H1 (cell line): ENCODE results near the gene IGSF9. TPM values are rescaled to one million over a fixed set of nuclear protein-coding genes. Genes with fewer than 3 reads are reported as not detected.

Experiments
- CTCF ChIA-PET: fragments of 300-600 bp; sonication (Branson Sonifier 250); formaldehyde crosslinking; loops from one replicate; lab custom pipeline; 2021; ENCODE audit not compliant: partially characterized antibody; lab: Charles Lee
- POLR2A ChIA-PET: fragments of 300-600 bp; sonication (Branson Sonifier 250); formaldehyde crosslinking; loops from one replicate; lab custom pipeline; 2021; ENCODE audit warnings: inconsistent platforms; ENCODE audit not compliant: partially characterized antibody; lab: Charles Lee
- DNase-seq, 2 experiments: peaks; one replicate each; pipeline versions ENCODE4 v3.0.0 to v3.0.0-alpha.2; 2010 to 2022; ENCODE audit warnings: low spot score in 2 of 2, low read depth in 1 of 2, mixed read lengths in 1 of 2
- FAIRE-seq: peaks from 2 replicates; lab custom pipeline; 2011; peaks lifted over from hg19 to GRCh38; lab: Jason Lieb, UNC
- H2AFZ ChIP-seq: 2 replicates; pipeline ENCODE4 v1.8.1; 2012; ENCODE audit warnings: low read length, inconsistent platforms
- H2AK5ac ChIP-seq: 2 replicates; pipeline ENCODE4 v1.6.1; 2013; ENCODE audit warnings: low read depth, low read length
- H2BK120ac ChIP-seq: replicated peaks from 2 replicates; pipeline ENCODE3; 2013; ENCODE audit warnings: low read depth, low read length, inconsistent platforms
- H2BK12ac ChIP-seq: 2 replicates; pipeline ENCODE4 v1.6.1; 2013; ENCODE audit warnings: low read depth, low read length
- H2BK15ac ChIP-seq: 2 replicates; pipeline ENCODE4 v1.6.1; 2013; ENCODE audit warnings: low read length
- H2BK20ac ChIP-seq: 2 replicates; pipeline ENCODE4 v1.6.1; 2013; ENCODE audit warnings: low read length
- H2BK5ac ChIP-seq: 2 replicates; pipeline ENCODE4 v1.6.1; 2013; ENCODE audit warnings: low read depth, low read length
- H3K14ac ChIP-seq: 2 replicates; pipeline ENCODE4 v1.6.1; 2013; ENCODE audit warnings: inconsistent platforms; ENCODE audit not compliant: insufficient read length
- H3K18ac ChIP-seq: 2 replicates; pipeline ENCODE4 v1.6.1; 2013; ENCODE audit warnings: low read length; ENCODE audit errors: extremely low read depth
- H3K23ac ChIP-seq: 2 replicates; pipeline ENCODE4 v1.6.1; 2013; ENCODE audit warnings: inconsistent platforms; ENCODE audit not compliant: insufficient read length
- H3K23me2 ChIP-seq: 2 replicates; pipeline ENCODE4 v1.6.1; 2013; ENCODE audit warnings: low read depth, low read length
- H3K27ac ChIP-seq: 2 replicates; pipeline ENCODE4 v1.6.1; 2011; ENCODE audit warnings: low read depth, low read length, inconsistent platforms
- H3K27me3 ChIP-seq, 4 experiments: replicated peaks in 1 of 4; 1 replicate in 1 of 4; 2 replicates in 3 of 4; pipeline versions ENCODE4 v1.6.1 to v1.8.1; 2011 to 2013; ENCODE audit warnings: low read length in 3 of 4, mild to moderate bottlenecking in 3 of 4, inconsistent platforms in 2 of 4, mixed read lengths in 2 of 4, moderate library complexity in 1 of 4; ENCODE audit not compliant: control insufficient read depth in 3 of 4, insufficient read depth in 3 of 4; ENCODE audit errors: extremely low read depth in 1 of 4
- H3K36me3 ChIP-seq, 4 experiments: 2 replicates each; pipeline versions ENCODE4 v1.6.1 to v1.8.1; 2011 to 2013; ENCODE audit warnings: mild to moderate bottlenecking in 4 of 4, low read length in 3 of 4, moderate library complexity in 2 of 4, control low read depth in 1 of 4, inconsistent platforms in 1 of 4; ENCODE audit not compliant: insufficient read depth in 4 of 4, control insufficient read depth in 2 of 4
- H3K4ac ChIP-seq: replicated peaks from 2 replicates; pipeline ENCODE3; 2013; ENCODE audit warnings: low read length, low read depth, mixed read lengths, inconsistent platforms; ENCODE audit not compliant: insufficient read length
- H3K4me1 ChIP-seq, 4 experiments: replicated peaks in 1 of 4; 1 replicate in 1 of 4; 2 replicates in 3 of 4; pipeline versions ENCODE4 v1.6.1 to v1.8.1; 2011 to 2013; ENCODE audit warnings: low read length in 3 of 4, inconsistent platforms in 2 of 4, mixed read lengths in 1 of 4; ENCODE audit not compliant: insufficient read depth in 4 of 4, control insufficient read depth in 3 of 4
- H3K4me2 ChIP-seq, 2 experiments: 2 replicates each; pipeline versions ENCODE4 v1.6.1 to v1.8.1; 2011 to 2013; ENCODE audit warnings: low read depth in 2 of 2, low read length in 2 of 2, control low read depth in 1 of 2, inconsistent platforms in 1 of 2, mild to moderate bottlenecking in 1 of 2; ENCODE audit not compliant: insufficient read depth in 1 of 2
- H3K4me3 ChIP-seq, 4 experiments: fragments of 200-600, 300-600 bp in 1 of 4; sonication (generic), shearing (Covaris generic), sonication (Bioruptor Twin) in 1 of 4; 2 replicates each; pipeline versions ENCODE4 v1.5.1 to v1.8.1; 2011 to 2016; ENCODE audit warnings: low read length in 4 of 4, low read depth in 3 of 4, control low read depth in 2 of 4, inconsistent platforms in 2 of 4, mild to moderate bottlenecking in 2 of 4, mixed read lengths in 1 of 4, moderate library complexity in 1 of 4; ENCODE audit not compliant: insufficient read depth in 2 of 4; ENCODE audit errors: extremely low read depth in 1 of 4
- H3K56ac ChIP-seq: replicated peaks from 2 replicates; pipeline ENCODE3; 2013; ENCODE audit warnings: low read depth, mild to moderate bottlenecking, mixed read lengths, low read length, inconsistent platforms; ENCODE audit not compliant: insufficient read length
- H3K79me1 ChIP-seq: 2 replicates; pipeline ENCODE4 v1.6.1; 2013; ENCODE audit warnings: low read depth, low read length, control low read depth
- H3K79me2 ChIP-seq, 2 experiments: 2 replicates each; pipeline versions ENCODE4 v1.6.1 to v1.8.1; 2012 to 2013; ENCODE audit warnings: low read length in 2 of 2, mild to moderate bottlenecking in 2 of 2, inconsistent platforms in 1 of 2; ENCODE audit not compliant: insufficient read depth in 2 of 2, control insufficient read depth in 1 of 2
- H3K9ac ChIP-seq, 4 experiments: replicated peaks in 1 of 4; 1 replicate in 1 of 4; 2 replicates in 3 of 4; pipeline versions ENCODE4 v1.6.1 to v1.8.1; 2011 to 2013; ENCODE audit warnings: low read depth in 3 of 4, low read length in 3 of 4, control low read depth in 2 of 4, mild to moderate bottlenecking in 2 of 4, moderate library complexity in 2 of 4, inconsistent platforms in 1 of 4; ENCODE audit errors: extremely low read depth in 1 of 4
- H3K9me3 ChIP-seq, 2 experiments: 2 replicates each; pipeline versions ENCODE4 v1.6.1 to v1.8.1; 2012 to 2013; ENCODE audit warnings: mild to moderate bottlenecking in 2 of 2, moderate library complexity in 2 of 2, control low read depth in 1 of 2, inconsistent platforms in 1 of 2, low read depth in 1 of 2, low read length in 1 of 2, mixed read lengths in 1 of 2; ENCODE audit not compliant: insufficient read depth in 2 of 2
- H4K20me1 ChIP-seq, 2 experiments: replicated peaks in 1 of 2; 2 replicates each; pipeline versions ENCODE3 to v1.8.1; 2011 to 2013; ENCODE audit warnings: inconsistent platforms in 2 of 2, low read length in 2 of 2, mild to moderate bottlenecking in 1 of 2; ENCODE audit not compliant: insufficient read depth in 2 of 2, control insufficient read depth in 1 of 2
- H4K5ac ChIP-seq: 2 replicates; pipeline ENCODE4 v1.6.1; 2013; ENCODE audit warnings: low read length, low read depth, mixed read lengths, inconsistent platforms; ENCODE audit not compliant: insufficient read length
- H4K8ac ChIP-seq: 2 replicates; pipeline ENCODE4 v1.8.0; 2013; ENCODE audit warnings: mild to moderate bottlenecking, moderate library complexity, low read length, inconsistent platforms; ENCODE audit not compliant: insufficient read depth; ENCODE audit errors: extremely low read depth
- H4K91ac ChIP-seq: replicated peaks from 2 replicates; pipeline ENCODE3; 2013; ENCODE audit warnings: low read length, mixed read lengths, inconsistent platforms; ENCODE audit not compliant: insufficient read length
- ASH2L ChIP-seq: fragments of 200-600, 300-600 bp; sonication (generic); IDR thresholded peaks from one replicate; pipeline ENCODE4 v1.7.1; 2017; ENCODE audit warnings: low read length
- BCL11A ChIP-seq, 2 experiments: IDR thresholded peaks; one replicate each; pipeline ENCODE4 v1.6.1; 2011; ENCODE audit warnings: low read depth in 2 of 2, low read length in 2 of 2, mild to moderate bottlenecking in 2 of 2
- CHD1 ChIP-seq: IDR thresholded peaks from 2 replicates; pipeline ENCODE4 v1.6.1; 2012; ENCODE audit warnings: low read depth, low read length, improper control_type of control experiment
- HDAC2 ChIP-seq, 2 experiments: fragments of 300-600 bp in 1 of 2; sonication (generic) in 1 of 2; IDR thresholded peaks; 2 replicates each; pipeline ENCODE4 v1.6.1; 2011 to 2012; ENCODE audit warnings: low read depth in 2 of 2, low read length in 2 of 2, mild to moderate bottlenecking in 2 of 2, moderate library complexity in 2 of 2, borderline replicate concordance in 1 of 2, inconsistent platforms in 1 of 2
- KDM4A ChIP-seq: IDR thresholded peaks from one replicate; pipeline ENCODE4 v1.7.1; 2012; ENCODE audit warnings: low read depth, mild to moderate bottlenecking, moderate library complexity, low read length, inconsistent platforms; ENCODE audit not compliant: severe bottlenecking
- KDM5A ChIP-seq: fragments of 200-600 bp; IDR thresholded peaks from 2 replicates; pipeline ENCODE4 v1.7.1; 2012; ENCODE audit warnings: mild to moderate bottlenecking, low read length, inconsistent platforms, mixed read lengths
- MAX ChIP-seq: IDR thresholded peaks from 2 replicates; pipeline ENCODE4 v1.6.1; 2012; ENCODE audit warnings: inconsistent platforms
- POLR2A ChIP-seq, 2 experiments: IDR thresholded peaks; 1 replicate in 1 of 2; 2 replicates in 1 of 2; pipeline ENCODE4 v1.6.1; 2011; ENCODE audit warnings: low read depth in 2 of 2, low read length in 2 of 2, mild to moderate bottlenecking in 2 of 2; ENCODE audit errors: control extremely low read depth in 1 of 2
- RAD21 ChIP-seq, 2 experiments: IDR thresholded peaks in 1 of 2; conservative IDR thresholded peaks in 1 of 2; 2 replicates each; pipeline ENCODE4 v1.6.1; 2011; ENCODE audit warnings: low read depth in 2 of 2, low read length in 2 of 2, improper control_type of control experiment in 1 of 2, inconsistent platforms in 1 of 2, mild to moderate bottlenecking in 1 of 2, moderate library complexity in 1 of 2
- RXRA ChIP-seq: IDR thresholded peaks from 2 replicates; pipeline ENCODE4 v1.6.1; 2011; ENCODE audit warnings: low read depth, mild to moderate bottlenecking, low read length, moderate library complexity; ENCODE audit not compliant: insufficient read depth
- WGBS, 2 experiments: shearing (Covaris generic) in 1 of 2; methylation state at CpG; one replicate each; pipeline versions ENCODE4 v1.1.6 to v1.1.7; 2013 to 2015; ENCODE audit warnings: low lambda C conversion rate in 2 of 2, mixed read lengths in 2 of 2, inconsistent platforms in 1 of 2, low coverage in 1 of 2, missing lambda C conversion rate in 1 of 2; ENCODE audit not compliant: insufficient replicate concordance in 2 of 2, insufficient coverage in 1 of 2, insufficient read length in 1 of 2; ENCODE audit errors: extremely low coverage in 1 of 2, missing lambda C conversion rate in 1 of 2; 5-methylcytosine and 5-hydroxymethylcytosine counted together
- polyA plus RNA-seq, 7 experiments: library from polyadenylated mRNA; depleted of rRNA in 3 of 7; stranded (reverse) in 5 of 7; unstranded in 2 of 7; fragments of >200 nt in 5 of 7; fragments of 200-250 nt in 2 of 7; gene quantifications; 1 replicate in 5 of 7; 2 replicates in 1 of 7; 4 replicates in 1 of 7; pipeline versions ENCODE4 v1.2.1 to v1.2.3, GENCODE V29; 2011 to 2013; ENCODE audit warnings: missing spikeins in 2 of 7, mixed read lengths in 2 of 7
- total RNA-seq: library from RNA; stranded (reverse); fragmentation: NEBNext Ultra II Directional; extraction: Animal tissue kit (Norgen Biotek cat#: 25700); gene quantifications from 2 replicates; pipeline ENCODE4 v1.2.1, GENCODE V29; 2021

Gene IGSF9
- total and polyA plus RNA-seq, 2 of the 8 experiments (the other 6 are each of a cell fraction or from before 2014, with no cell fraction given): 10.9 to 28.1 TPM

- Histone ChIP-seq H3K79me1 (peaks cover 2% of the 10 kb centered on the region; the same call in 1 of the 2 replicates), H4K8ac (no peak overlapping the region), H3K56ac (no peak overlapping the region), H3K79me2 (peaks cover 3 to 12% of the 10 kb centered on the region in 2 experiments; a peak in 2 of 4 replicates), H2AK5ac (no peak overlapping the region), H3K23ac (no peak overlapping the region), H4K5ac (no peak overlapping the region), H3K9me3 (no peaks in the 10 kb centered on the region), H3K9ac (no peak overlapping the region), H3K18ac (no peak overlapping the region), H2BK5ac (no peak overlapping the region), H2BK120ac (no peak overlapping the region), H3K14ac (no peak overlapping the region), H4K91ac (no peak overlapping the region), H3K36me3 (peaks cover 0 to 12% (median 4%) of the 10 kb centered on the region in 4 experiments; a peak in 7 of 8 replicates), H2AFZ (no peak overlapping the region), H2BK12ac (no peak overlapping the region), H3K4me3 (no peak overlapping the region), H3K27me3 (no peaks in the 10 kb centered on the region), H3K23me2 (peaks cover 7% of the 10 kb centered on the region; the same call in 1 of the 2 replicates), H3K4me2 (no peak overlapping the region), H4K20me1 (no peaks in the 10 kb centered on the region), H3K4me1 (peaks cover 0 to 24% (median 18%) of the 10 kb centered on the region in 4 experiments; a peak in 6 of 7 replicates), H2BK15ac (no peak overlapping the region), H3K27ac (no peak overlapping the region; the same call in 1 of the 2 replicates), H3K4ac (no peak overlapping the region), H2BK20ac (no peak overlapping the region)
- TF ChIP-seq POLR2A (IDR thresholded peaks at IDR 0.05; ENCODE audit: control extremely low read depth in 1 of 2, low read depth in 2 of 2, low read length in 2 of 2): no peak
- no peak for TF ChIP-seq RXRA
- TF ChIP-seq ASH2L: no peak
- TF ChIP-seq CHD1: no peak
- no peak for TF ChIP-seq MAX
- TF ChIP-seq HDAC2 (IDR thresholded peaks at IDR 0.05; ENCODE audit: borderline replicate concordance in 1 of 2, low read depth in 2 of 2, low read length in 2 of 2): no peak
- no peak for TF ChIP-seq RAD21 (IDR thresholded peaks at IDR 0.05 in 1 of 2, conservative IDR thresholded peaks at IDR 0.05 in 1 of 2; ENCODE audit: low read depth in 2 of 2, low read length in 2 of 2)
- no peak for TF ChIP-seq KDM4A
- no peak for TF ChIP-seq BCL11A (IDR thresholded peaks at IDR 0.05; ENCODE audit: low read depth in 2 of 2, low read length in 2 of 2)
- TF ChIP-seq KDM5A: no peak
- FAIRE-seq: no peak
- ChIA-PET POLR2A (interaction anchor here (0.8 to 6.0 kb wide), 5 partner anchors 10 to 87 kb away, joined by 3 to 41 read pairs (median 4); no protein-coding TSS in a partner anchor), CTCF (interaction anchor here (0.7 to 35.5 kb wide), 11 partner anchors 8 to 146 kb away, joined by 3 to 696 read pairs (median 5); partner anchors contain the start of genes IGSF9 and SLAMF9)
- 92% methylated on average over 11 of the region's 11 CpGs; no CpG with 5 or more reads in 1 of the 2 experiments for WGBS, 2 experiments
- DNase-seq: no peak
Observed at GRCh38 chr1:159940006-159940620, 5.3 kb downstream of the IGSF9 start.
